Mucosa of descending colon (tissue), 3 donors: Measurements from ENCODE around the gene MATN3. TPM values are rescaled to one million over a fixed set of nuclear protein-coding genes. Genes with fewer than 3 reads are reported as not detected.
A peak's percentile ranks its signal among the peaks of the same experiment; 100 is the strongest.
"Not testable (repeated sequence)": the region's sequence is repeated elsewhere in the genome, so short reads cannot be mapped to it uniquely, and the experiment has no call there.

ENCODE experiments used
- ATAC-seq: fragments of 200-7000 bp; cut with Tn5 transposase; one replicate; pipeline ENCODE4 v1.9.1; 2020; ENCODE audit warnings: mild to moderate bottlenecking, moderate library complexity
- DNase-seq, 3 donors: peaks; one replicate each; pipeline ENCODE4 v3.0.0-alpha.2; 2020
- H3K36me3 ChIP-seq: fragments of 200-600 bp; one replicate; pipeline ENCODE4 v1.8.0; 2021; ENCODE audit warnings: low read depth, mild to moderate bottlenecking
- H3K4me1 ChIP-seq: fragments of 200-600 bp; one replicate; pipeline ENCODE4 v1.8.0; 2021; ENCODE audit warnings: low read depth, mild to moderate bottlenecking
- H3K4me3 ChIP-seq: fragments of 200-600 bp; one replicate; pipeline ENCODE4 v1.8.0; 2021; ENCODE audit warnings: mild to moderate bottlenecking
- H3K9me3 ChIP-seq: fragments of 200-600 bp; one replicate; pipeline ENCODE4 v1.8.0; 2021; ENCODE audit warnings: mild to moderate bottlenecking
- intact Hi-C, 2 donors: fragments of 100-400 bp; cut with DNase I in 1 of 2; cut with micrococcal nuclease in 1 of 2; formaldehyde crosslinking; loops; one replicate each; pipeline versions ENCODE4 v1.11.0 to v1.11.1; 2022; cut with DNase I, micrococcal nuclease
- total RNA-seq, 3 donors: library from RNA; stranded (reverse); fragmentation: NEBNext Ultra II Directional in 2 of 3; extraction: Animal tissue kit (Norgen Biotek cat#: 25700) in 2 of 3; gene quantifications; one replicate each; pipeline versions ENCODE4 v1.2.1 to v1.2.4, GENCODE V29; 2021 to 2023
- TF ChIP-seq, protein P1 (sequence below): fragments of 200-600 bp; IDR thresholded peaks from one replicate; pipeline ENCODE4 v1.8.0; 2022; ENCODE audit warnings: antibody characterized with exemption, mild to moderate bottlenecking
- donor health status: DM: no; HTN: no; CAD: no; lungs with moderate emphysema.
- donor health status: DM: no; HTN: no; CAD: no.
- donor health status: DM: no; HTN: yes; CAD: no.

The MATN3 gene
- total RNA-seq, 3 donors from 2014 or later = 0.70 to 0.89 TPM; not detected in 1

DNA sequence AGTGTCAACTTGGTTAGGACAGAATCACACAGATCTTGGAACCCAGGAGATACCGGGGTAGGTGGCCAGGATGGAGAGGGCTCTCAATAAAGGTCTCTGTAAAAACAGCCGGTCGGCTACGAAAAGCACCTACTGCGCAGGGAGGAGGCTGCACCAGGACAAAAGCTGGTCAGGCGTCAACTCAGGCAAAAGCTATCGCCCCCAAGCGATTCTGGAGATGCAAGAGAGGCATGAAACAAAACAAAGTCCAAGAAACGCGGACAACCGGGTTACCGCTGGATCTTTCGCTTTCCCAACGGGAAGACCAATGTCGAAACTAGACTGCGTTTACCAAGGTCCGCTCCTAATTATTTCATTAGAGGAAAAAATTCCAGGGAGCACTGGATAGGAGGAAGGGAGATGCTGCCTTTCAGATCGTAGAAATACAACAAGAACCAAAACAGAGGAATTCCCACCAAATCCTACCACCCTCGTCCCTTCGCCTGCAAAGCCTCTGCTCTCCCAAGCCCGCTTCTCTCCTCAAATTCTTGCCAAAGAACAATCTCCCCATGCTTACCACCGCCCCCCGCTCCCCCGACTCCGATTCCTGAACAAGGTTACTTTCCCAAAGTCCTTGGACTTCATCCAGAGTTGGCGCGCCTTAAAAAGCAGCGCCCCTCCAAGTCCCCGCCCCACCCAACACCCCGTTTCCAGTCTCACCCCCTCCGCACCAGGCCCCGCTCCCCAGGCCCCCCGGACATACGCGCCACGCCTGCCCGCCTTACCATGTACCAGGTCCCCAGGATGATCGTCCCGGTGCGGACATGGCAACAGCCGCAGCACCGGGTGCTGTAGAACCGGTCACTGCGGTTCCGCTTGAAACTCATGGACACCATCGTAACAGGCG, 38.4 kb upstream of the MATN3 start:
- DNase-seq (peak in 2 of 3 donors; percentile 68 to 69), ATAC-seq (peak; percentile 32)
- Histone ChIP-seq H3K9me3 (no peaks in the 10 kb centered on the region), H3K4me1 (peaks cover 18% of the 10 kb centered on the region), H3K36me3 (no peaks in the 10 kb centered on the region), H3K4me3 (peak overlapping the region; percentile 44)
- TF ChIP-seq, protein P1, sequence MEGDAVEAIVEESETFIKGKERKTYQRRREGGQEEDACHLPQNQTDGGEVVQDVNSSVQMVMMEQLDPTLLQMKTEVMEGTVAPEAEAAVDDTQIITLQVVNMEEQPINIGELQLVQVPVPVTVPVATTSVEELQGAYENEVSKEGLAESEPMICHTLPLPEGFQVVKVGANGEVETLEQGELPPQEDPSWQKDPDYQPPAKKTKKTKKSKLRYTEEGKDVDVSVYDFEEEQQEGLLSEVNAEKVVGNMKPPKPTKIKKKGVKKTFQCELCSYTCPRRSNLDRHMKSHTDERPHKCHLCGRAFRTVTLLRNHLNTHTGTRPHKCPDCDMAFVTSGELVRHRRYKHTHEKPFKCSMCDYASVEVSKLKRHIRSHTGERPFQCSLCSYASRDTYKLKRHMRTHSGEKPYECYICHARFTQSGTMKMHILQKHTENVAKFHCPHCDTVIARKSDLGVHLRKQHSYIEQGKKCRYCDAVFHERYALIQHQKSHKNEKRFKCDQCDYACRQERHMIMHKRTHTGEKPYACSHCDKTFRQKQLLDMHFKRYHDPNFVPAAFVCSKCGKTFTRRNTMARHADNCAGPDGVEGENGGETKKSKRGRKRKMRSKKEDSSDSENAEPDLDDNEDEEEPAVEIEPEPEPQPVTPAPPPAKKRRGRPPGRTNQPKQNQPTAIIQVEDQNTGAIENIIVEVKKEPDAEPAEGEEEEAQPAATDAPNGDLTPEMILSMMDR = no peak
- intact Hi-C loops = no loop called here

DNA sequence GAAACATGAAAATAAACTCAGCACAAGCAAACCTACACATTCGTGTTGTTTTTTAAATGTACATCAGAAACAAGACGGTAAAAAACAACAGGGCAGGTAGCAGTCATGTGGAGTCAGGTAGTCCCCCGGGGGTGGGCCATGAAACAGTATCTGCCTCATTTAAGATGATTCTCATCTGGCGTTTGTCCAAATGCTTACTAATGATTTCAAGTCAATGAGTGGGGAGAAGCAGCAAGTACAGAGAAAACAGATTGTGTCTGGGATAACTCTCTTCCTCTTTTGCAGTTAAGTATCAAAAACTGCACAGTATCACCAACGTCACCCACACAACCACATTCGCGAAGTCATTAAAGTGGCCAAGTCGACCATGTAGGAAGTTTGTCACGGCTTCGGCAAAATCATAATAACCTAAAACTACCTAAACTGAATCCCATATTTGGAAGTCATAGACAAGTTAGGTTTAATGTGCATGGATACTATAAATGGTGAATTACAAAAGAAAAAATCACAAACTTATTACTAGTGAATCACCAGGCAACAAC, 37.7 kb upstream of the MATN3 start:
- Histone ChIP-seq H3K4me1 (peaks cover 18% of the 10 kb centered on the region), H3K9me3 (no peaks in the 10 kb centered on the region), H3K4me3 (peak overlapping the region; percentile 44), H3K36me3 (no peaks in the 10 kb centered on the region)
- intact Hi-C loops = no loop called here
- DNase-seq (peak in 1 of 3 donors; percentile 45), ATAC-seq (no peak)
- TF ChIP-seq, protein P1 = no peak

GRCh38 chr2:20049637-20050036, 37.2 kb upstream of the MATN3 start:
- intact Hi-C loops = no loop called here
- Histone ChIP-seq H3K4me1 (peaks cover 18% of the 10 kb centered on the region), H3K9me3 (no peaks in the 10 kb centered on the region), H3K4me3 (no peak overlapping the region), H3K36me3 (no peaks in the 10 kb centered on the region)
- TF ChIP-seq, protein P1 = no peak
- ATAC-seq (no peak), DNase-seq (peak in 1 of 3 donors; percentile 14)

GRCh38 chr2:20048488-20049448, 36.3 kb upstream of the MATN3 start:
- ATAC-seq = no peak
- H3K36me3 ChIP-seq = no peaks in the 10 kb centered on the region
- TF ChIP-seq, protein P1 = no peak
- H3K4me3 ChIP-seq = no peak overlapping the region
- intact Hi-C loops = no loop called here
- H3K4me1 ChIP-seq = peaks cover 18% of the 10 kb centered on the region
- H3K9me3 ChIP-seq = no peaks in the 10 kb centered on the region
- DNase-seq = no peak

DNA sequence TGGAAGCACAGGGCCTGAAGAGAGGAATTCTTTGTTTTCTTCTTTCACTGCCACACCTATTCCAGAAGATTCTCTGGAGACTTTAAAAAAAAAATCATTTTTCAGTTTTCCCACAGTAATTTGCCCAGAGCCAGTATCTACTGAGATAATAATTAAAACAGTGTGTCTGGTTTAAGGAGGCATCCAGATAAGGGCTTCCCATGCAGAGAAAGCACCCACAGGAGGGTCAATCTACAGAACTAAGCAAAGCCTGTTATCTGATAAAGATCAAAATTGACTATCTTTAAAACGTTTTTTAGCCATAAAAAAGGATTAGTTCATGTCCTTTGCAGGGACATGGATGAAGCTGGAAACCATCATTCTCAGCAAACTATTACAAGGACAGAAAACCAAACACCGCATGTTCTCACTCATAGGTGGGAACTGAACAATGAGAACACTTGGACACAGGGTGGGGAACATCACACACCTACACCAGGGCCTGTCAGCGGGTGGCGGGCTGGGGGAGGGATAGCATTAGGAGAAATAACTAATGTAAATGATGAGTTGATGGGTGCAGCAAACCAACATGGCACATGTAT, 33.3 kb upstream of the MATN3 start:
- H3K9me3 ChIP-seq, H3K4me3 ChIP-seq, ATAC-seq, DNase-seq, H3K36me3 ChIP-seq, intact Hi-C loops: not testable (repeated sequence)
- H3K4me1 ChIP-seq = peaks cover 26% of the 10 kb centered on the region
